DMS 273 (cell line): ENCODE results near the gene UHRF1.
"Not testable (repeated sequence)": the region's sequence is repeated elsewhere in the genome, so short reads cannot be mapped to it uniquely, and the experiment has no call there.

Experiments
- DNase-seq: peaks from one replicate; lab custom pipeline; 2025; ENCODE audit not compliant: unreplicated experiment; lab: John Stamatoyannopoulos, UW

Gene UHRF1

DNA sequence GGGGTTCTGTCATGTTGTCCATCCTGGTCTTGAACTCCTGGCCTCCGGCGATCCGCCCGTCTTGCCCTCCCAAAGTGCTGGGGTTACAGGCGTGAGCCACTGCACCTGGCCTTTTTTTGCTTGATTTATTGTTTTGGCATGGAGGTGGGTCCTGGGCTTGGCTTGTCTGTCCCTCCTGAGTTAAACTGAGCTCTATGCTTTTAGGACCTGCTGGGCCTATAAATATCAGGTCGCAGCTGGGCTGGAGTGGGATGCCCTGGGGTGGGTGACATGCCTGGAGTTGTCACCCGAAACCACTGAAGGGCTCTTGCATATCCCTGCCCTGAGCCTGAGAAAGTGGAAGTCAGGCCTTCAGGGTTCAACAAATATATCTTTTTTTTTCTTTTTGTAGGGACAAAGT is 12.2 kb upstream of the UHRF1 start:
- no peak for DNase-seq

DNA sequence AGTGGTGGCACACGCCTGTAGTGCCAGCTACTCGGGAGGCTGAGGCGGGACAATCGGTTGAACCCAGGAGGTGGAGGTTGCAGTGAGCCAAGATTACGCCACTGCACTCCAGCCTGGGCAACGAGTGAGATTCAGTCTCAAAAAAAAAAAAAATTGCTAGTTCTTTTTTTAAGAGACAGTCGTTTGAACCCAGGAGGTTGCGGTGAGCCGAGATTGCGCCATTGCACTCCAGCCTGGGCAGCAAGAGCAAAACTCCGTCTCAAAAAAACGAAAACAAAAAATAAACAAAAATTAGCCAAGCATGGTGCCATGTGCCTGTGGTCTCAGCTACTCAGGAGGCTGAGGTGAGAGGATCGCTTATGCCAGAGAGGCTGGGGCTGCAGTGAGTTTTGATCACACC is 8.4 kb upstream of the UHRF1 start:
- DNase-seq: not testable (repeated sequence)

DNA sequence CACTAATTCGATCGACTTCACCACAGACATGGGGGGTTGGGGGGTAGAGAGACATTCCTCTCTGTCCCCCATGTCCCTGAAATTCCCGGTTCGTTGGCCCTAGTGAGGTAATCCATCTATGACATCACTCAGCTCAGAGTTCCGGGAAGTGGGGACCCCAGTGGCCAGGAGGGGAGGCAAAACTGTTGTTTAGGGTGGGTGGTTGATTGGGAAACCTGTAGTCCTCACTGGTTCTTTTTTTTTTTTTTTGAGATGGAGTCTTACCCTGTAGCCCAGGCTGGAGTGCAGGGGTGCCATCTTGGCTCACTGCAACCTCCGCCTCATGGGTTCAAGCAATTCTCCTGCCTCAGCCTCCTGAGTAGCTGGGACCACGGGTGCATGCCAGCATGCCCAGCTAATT is 6.5 kb upstream of the UHRF1 start, which contains the start of gene ARRDC5:
Gene ARRDC5 (minus strand): TSS at position 101 of the 400 bp plus-strand sequence. CDS start 71 bp downstream, at position 30.
- no peak for DNase-seq

DNA sequence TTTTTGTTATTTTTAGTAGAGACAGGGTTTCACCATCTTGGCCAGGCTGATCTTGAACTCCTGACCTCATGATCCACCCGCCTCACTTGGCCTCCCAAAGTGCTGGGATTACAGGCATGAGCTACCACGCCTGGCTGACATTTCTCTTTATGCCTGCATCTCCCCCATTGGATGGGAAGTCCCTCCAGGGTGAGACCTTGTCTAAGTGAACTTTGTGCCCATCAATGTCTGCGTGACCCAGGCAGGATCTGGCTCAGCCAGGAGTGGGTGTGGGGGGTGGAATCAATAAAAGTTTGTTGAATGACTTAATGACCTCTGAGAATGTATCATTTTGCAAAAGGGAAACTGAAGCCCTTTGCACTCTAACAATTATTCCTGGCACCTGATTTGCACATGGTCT is 4.8 kb upstream of the UHRF1 start:
- no peak for DNase-seq

DNA sequence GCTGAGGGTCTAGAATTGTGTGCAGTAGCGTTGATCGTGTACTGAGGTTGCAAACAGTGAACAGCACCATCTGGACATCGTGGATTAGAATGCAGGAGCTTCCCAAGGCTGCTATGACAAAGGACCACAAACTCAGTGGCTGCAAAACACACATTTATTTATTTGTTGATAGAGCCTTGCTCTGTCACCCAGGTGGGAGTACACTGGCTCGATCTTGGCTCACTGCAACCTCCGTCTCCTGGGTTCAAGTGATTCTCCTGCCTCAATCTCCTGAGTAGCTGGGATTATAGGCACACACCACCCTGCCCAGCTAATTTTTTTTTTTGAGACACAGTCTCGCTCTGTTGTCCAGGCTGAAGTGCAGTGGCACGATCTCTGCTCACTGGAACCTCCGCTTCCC is 2.3 kb upstream of the UHRF1 start:
- DNase-seq: no peak

DNA sequence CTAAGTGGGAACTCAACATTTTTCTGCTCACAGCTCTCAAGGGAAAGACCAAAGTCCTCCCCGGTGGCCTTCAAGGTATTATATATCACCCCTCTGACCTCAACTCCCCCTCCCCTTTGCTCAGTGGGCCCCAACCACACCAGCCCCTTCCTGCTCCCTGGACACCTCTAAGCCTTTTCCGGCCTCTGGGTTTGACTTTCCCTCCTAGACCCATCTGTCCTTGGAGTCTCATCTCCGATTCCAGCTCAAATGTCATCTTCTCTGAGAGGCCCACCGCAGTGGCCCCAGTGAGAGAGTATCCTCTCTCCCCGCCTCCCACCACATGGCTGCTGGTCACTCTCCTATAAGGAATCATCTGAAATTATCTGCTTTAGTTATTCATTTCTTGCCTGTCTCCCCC is 941 bp upstream of the UHRF1 start:
- no peak for DNase-seq

DNA sequence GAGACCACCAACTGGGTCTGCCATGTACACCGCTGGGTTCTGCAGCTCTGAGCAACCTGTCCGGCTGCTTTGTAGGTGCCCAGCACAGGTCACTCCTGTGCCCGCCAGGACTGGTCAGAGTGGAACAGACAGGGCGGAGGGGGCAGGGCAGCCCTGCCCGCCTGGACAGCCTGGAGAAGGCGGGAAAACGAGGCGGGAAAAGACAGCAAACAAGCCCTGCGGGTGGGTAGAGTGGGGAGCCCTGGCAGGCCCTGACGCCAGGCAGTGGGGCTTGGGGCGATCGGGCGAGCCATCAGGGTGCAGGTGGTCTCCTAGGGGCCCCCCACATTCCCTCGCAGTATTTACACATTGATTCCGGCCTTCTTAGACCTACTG is 533 bp upstream of the UHRF1 start:
- DNase-seq: no peak

DNA sequence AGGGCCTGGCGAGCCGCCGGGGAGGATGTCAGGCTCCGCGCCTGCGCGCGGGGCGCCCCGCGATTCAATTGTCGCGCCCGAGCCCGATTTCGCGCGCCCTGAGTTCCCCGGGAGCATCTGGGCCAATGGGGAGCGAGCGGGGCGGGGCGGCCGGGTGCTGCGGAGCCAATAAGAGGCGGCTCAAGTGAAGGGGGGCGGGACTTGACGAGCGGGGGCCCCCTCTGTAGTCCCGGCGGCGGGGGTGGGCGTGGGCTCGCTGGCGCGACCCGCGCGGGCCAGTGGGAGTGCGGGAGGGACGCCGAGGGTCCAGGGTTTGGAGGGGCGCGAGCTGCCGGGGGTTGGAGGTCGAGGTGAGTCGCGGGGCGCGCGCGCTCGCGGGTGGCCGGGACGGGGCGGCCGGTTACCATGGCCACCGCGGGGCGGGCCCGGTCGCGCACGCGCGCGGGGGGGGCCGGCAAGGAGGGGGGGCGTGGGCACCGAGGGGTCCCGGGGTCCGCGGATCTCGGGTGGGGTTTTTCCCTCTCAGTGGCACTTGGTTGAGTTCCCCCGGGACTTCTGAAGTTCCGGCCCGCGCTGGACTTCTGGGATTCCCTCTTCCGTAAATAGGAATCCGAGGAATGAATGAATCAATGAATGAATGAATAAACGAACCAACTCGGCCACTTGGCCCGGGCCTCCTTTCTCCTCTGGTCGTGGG is 744 bp downstream of the UHRF1 start:
- DNase-seq: peak; percentile 98

DNA sequence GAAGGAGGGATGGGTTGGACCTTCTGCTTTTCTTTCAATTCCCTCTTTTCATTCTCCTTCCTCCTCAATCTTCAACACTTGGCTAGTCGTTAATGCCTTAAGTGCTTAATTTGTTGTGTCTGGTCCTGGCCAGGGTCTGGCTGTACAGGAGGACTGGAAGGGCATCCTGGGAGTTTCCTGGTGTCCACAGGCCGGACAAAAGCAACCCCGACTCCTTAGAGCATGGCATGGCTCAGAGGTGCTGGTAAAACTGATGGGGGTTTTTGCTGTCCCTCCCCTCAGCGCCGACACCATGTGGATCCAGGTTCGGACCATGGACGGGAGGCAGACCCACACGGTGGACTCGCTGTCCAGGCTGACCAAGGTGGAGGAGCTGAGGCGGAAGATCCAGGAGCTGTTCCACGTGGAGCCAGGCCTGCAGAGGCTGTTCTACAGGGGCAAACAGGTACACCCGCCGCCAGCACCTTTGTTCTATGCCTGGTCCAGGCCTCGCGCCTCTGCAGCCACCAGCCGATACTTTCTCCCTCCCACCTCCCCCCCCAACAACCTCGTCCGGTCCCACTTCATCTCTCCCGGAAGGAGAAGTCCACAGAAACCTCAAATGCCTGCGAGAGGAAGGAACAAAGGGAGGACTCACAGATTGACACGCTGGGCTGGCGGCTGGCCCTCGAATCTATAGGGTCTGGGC is 1.4 kb downstream of the UHRF1 start:
- no peak for DNase-seq

DNA sequence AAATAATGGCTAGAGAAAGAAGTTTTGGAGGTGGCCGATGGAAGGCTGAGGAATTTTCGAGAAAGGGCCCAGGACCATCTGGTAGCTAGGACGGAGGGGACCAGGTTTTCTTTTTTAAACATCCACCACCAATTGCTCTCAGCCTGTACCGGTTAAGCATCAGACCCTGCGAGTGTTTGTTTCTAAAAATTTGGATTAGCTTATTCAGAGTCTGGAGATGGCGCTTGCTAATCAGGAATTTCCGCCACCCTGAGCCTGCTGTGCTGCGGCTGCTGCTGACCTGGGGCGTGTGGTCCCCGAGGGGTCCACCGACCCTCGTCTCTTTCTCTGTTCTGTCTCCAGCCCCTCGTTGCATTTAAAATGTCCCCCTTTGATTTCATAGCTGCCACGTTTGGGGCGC is 2.0 kb downstream of the UHRF1 start:
- DNase-seq: no peak

DNA sequence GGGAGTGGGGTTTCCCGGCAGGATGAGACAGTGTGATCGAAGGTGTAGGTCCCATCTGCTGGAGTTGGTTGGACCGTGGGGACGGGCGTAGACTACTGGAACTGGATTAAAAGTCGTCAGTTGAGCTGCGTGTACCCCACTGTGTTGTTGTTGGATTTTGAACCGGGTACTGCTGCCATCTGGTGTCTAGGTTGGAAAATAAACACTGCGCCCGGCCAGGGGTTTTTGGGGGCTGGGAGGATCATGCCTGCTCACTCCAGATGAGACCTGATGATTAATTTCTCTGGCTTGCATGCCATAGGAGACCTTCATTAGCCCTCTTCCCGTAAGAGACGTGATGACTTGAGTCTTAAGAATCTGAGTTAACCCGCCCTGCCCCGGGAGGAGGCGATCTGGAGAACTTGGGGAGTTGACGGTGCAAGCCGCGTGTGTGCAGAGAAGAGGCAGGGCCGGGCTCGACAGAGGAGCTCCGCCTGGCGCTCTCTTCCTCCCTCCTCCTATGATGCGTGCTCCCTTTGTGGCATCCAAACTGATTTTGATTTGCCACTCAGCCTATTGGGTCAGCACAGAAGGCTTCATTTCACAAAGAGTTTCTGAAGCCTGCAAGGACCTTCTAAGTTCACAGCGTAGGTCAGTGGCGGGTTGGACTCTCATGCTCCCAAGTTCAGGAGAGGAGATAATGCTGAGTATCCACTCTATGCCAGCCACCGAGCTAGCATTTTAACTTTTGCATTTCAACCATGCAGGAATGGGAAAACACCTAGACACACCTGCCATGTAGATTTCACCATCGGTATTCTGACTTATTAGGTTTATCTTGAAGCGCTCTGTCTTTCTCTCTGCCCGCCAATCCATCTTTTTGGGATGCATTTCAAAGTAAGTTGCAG is 2.7 kb downstream of the UHRF1 start:
- peak; percentile 74 for DNase-seq

DNA sequence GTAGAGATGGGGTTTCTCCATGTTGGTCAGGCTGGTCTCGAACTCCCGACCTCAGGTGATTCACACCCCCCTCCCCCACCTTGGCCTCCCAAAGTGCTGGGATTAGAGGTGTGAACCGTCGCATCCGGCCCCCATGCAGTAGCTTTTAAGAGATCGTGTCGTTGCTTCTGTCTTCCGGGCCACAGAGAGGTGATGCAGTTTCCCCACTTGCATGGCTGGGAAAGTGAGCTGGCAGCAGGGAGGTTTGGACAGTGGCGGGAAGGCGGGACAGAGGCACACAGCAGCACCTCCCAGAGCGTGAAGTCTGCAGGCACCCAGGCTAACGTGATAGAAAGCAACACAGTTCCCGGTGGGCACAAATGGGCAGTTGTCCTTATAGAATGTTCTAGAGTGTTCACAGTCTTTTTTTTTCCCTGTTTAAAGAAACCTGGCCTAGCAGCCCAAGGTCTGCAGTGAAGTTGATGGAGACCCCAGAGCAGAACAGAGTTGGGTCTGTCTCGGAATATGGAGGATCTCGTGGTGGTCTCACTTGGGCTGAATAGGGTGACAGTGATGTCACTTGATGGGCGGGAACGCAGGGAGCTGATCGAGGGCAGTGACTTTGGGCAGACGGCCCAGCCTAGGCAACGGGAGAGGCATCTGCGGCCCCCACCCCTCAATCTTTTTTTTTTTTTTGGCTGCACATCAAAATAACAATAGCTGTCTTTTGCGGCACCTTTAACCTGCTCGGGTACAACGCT is 4.9 kb downstream of the UHRF1 start:
- no peak for DNase-seq

DNA sequence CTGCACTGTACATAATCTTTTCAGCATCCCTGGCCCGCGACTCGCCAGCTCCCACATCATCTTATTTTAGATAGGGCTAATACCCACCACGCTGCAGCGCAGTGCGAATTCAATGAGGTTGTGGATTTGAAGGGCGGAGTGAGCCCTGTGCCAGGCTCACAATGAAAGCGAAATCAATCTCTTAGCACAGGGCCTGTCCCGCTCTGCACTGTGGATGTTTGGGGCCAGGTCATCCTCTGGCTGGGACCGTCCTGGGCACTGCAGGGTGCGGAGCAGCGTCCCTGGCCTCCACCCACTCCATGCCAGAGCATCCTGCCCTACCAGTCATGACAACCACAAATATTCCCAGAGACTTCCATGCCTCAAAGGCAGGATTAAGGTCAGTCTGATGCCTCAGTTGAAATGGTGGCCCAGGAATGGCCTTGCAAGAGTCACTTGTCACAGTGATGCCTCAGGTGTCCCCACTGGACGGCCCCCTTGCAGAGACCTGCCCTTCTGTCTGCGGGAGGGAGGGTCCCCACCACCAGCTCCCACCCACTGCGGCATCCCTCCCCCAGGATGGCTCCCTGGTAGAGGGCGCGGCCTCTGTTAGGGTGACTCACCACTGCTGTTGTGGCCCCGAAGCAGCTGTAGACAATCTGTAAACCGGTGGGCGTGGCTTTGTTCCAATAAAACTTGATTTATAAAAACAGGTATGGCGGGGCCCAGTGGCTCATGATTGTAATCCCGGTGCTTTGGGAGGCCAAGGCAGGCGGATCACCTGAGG is 5.6 kb downstream of the UHRF1 start:
- peak; percentile 54 for DNase-seq

DNA sequence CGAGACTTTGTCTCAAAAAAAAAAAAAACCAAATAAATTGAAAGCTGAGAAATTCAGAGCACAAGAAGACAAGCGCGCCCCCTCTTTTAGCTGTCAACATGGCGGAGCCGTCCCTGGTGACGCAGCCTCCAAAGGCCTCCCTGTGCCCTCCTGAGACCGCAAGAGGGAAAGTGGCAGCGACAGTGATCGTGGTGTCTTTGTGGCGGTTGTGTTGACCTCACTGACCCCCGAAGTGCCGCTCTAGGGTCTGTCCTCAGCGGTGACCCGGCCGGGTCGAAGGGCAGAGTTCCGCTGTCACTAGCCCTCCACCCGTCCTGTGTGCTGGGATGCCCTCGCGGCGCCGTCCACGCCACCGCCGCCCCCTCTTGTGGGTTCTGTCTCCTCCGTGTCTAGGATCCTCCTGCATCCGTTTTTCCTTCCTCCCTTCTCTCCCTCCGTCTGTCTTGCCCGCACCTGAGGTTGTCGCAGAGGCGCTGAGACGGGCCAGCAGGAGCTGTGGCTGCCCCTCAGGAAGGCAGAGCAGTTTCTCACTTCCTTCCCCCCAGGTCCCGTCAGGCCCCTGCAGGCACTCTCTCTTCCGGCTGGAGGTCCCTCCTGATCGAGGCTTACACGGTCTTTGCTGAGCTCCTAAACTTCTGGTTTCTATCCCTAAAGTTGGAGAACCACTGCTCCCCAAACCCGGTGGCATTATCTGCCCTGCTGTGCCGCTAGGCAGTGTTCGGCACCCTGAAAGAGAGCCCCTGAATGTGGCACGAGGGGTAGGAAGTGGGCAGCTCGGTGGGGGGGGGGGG is 7.2 kb downstream of the UHRF1 start:
- no peak for DNase-seq

DNA sequence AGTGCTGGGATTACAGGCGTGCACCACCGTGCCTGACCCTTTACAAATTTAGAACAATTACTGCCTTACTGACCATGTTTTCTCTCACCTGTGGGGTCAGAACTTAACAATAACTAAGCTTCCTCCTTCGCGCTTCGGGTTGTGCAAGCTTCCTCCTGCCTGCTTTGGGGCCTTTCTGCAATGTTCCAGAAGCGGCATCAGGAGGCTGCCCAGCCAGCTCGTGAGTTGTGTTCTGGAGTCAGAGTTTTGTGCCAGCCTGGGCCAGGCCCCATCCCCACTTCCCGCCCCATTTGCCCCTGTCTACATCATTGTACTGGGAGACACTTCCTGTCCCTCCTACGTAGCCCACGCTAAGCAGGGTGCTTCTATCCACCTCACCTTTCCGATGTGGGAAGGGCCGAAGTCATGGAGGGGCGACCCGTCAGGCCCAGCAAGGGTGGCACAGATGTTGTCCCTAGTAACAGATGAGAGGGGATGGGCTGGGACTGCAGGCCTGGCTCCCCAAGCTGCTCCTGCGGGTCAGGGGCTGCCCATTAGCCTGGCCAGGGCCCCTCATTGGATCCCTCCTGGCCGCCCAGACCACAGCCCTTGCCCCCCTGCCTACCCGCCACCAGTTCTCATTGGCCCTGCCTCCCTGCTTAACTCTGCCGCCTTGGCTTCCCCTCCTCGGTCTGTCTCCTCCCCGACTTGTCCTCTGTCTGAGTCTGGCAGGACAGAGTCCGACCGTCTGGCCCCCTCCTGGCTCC is 13.4 kb downstream of the UHRF1 start:
- no peak for DNase-seq

DNA sequence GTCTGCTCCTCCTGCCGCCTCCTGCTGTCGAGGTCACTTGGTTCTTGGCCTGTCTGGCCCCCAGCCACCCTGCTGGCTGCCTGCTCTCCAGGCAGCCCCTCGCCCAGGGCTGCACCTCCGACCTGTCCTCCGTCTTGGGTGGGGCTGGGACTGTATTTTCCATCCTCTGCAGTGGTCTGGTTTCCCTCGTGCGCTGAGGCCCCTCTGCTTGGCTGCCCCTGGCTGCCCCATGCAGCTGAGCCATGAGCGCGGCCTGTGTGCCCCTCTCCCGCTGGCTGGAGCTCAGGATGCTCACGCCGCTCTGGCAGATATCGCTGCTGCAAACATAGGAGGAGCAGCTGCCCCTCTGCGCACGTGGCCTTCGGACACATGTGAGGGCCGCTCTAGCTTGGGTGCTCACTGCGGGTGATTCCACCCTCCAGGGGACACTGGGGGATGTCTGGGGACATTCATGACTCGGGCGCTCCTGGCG is 14.0 kb downstream of the UHRF1 start:
- no peak for DNase-seq

DNA sequence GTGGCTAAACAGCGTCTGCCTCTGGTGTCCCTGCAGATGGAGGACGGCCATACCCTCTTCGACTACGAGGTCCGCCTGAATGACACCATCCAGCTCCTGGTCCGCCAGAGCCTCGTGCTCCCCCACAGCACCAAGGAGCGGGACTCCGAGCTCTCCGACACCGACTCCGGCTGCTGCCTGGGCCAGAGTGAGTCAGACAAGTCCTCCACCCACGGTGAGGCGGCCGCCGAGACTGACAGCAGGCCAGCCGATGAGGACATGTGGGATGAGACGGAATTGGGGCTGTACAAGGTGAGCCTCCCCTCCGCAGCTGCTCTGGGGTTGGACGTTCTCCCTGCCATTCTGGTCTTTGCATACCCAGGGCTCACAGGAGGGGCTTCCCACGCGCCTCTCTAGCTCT is 19.9 kb downstream of the UHRF1 start:
- DNase-seq: no peak

DNA sequence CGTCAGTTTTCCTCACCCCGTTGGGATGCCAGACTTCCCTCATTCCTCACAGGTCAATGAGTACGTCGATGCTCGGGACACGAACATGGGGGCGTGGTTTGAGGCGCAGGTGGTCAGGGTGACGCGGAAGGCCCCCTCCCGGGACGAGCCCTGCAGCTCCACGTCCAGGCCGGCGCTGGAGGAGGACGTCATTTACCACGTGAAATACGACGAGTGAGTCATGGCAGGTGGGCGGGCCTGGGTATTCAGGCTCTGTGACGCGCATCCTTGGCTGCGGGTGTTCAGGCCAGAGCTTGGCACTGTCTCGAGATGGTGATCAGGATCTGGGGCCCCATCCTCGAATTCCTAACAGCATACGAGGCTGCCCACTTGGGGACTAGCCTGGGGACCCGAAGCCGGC is 21.4 kb downstream of the UHRF1 start:
- DNase-seq: no peak

DNA sequence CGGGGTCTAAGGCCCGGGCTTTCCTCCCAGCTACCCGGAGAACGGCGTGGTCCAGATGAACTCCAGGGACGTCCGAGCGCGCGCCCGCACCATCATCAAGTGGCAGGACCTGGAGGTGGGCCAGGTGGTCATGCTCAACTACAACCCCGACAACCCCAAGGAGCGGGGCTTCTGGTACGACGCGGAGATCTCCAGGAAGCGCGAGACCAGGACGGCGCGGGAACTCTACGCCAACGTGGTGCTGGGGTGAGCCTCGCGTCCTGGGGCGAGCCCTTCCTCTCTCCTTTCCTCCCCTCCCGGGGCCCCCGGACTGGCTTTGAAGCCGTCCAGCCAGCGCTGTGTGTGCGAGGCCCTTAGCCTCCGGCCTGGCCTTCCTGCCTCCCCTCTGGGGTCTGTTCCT is 23.4 kb downstream of the UHRF1 start:
- DNase-seq: no peak
